ENCODE data around the gene GADD45B. TPM values are rescaled to one million over a fixed set of nuclear protein-coding genes. Genes with fewer than 3 reads are reported as not detected.

GADD45B gene
- total RNA-seq, 1 experiment from 2014 or later: 16.2 TPM

DNA sequence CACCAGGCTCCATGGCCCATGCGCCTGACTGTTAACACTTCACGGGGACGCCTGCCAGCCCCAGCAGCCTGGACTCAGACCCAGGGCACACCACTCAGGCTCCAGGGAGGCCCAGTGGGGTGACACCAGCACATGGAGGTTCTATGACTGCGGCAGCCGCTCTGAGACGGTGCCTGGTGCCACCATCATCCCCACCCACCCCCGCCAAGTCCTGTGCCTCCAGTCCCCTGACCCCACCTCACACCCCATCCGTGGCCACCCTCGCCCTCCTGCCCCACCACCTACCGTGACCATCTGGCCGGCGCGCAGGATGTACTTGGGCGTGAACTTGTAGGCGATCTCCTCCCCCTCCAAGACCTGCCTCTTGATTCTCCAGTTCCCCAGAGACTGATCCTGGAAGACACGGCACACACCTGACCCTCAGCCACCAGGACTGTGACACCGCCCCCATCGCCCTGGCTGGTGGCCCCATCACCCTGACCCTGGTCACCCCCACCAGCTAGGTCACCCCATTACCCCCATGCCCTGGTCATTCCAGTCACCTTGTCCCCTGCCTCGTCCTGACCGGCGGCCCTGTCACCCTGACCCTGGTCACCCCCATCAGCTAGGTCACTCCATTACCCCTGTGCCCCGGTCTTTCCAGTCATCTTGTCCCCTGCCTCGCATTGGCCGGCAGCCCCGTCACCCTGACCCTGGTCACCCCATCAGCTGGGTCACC, 43.6 kb upstream of the GADD45B start:
- no peaks in the 10 kb centered on the region for H3K79me1 ChIP-seq (ENCODE audit: insufficient read depth, low read depth, low read length, poor library complexity, severe bottlenecking)
- no peak overlapping the region for H4K8ac ChIP-seq (replicated peaks; ENCODE audit: insufficient read length, low read depth, low read length)
- no peaks in the 10 kb centered on the region for H3K27me3 ChIP-seq (ENCODE audit: insufficient read depth, low read length)
- Mint-ChIP-seq H3K27me3 (ENCODE audit: low read depth) (peaks cover 2% of the 10 kb centered on the region), H3K9me3 (no peaks in the 10 kb centered on the region), H3K27ac (no peak overlapping the region; a peak in 1 of 7 replicates), H3K4me3 (no peak overlapping the region), H3K36me3 (ENCODE audit: insufficient read depth in 1 of 3, low read depth in 3 of 3) (peaks cover 13 to 48% (median 42%) of the 10 kb centered on the region in 3 experiments; a peak in 6 of 7 replicates), H3K4me1 (peaks cover 14 to 19% of the 10 kb centered on the region in 2 experiments)
- no CpG with 5 or more reads among the region's 25 CpGs for WGBS (ENCODE audit: extremely low coverage, insufficient read length, low lambda C conversion rate)
- H3K9me3 ChIP-seq (ENCODE audit: control insufficient read depth, low read depth, low read length): no peaks in the 10 kb centered on the region
- no peak for TF ChIP-seq CTCF (conservative IDR thresholded peaks at IDR 0.05)
- H4K5ac ChIP-seq (ENCODE audit: insufficient read length, low read depth, low read length): no peak overlapping the region
- no peak overlapping the region for H3K27ac ChIP-seq (ENCODE audit: insufficient read length, low read depth, low read length)
- H3K14ac ChIP-seq (ENCODE audit: insufficient read depth, low read length): no peak overlapping the region
- no peak overlapping the region for H3K23ac ChIP-seq (ENCODE audit: insufficient read length, low read depth, low read length)
- no peaks in the 10 kb centered on the region for H3K23me2 ChIP-seq (ENCODE audit: insufficient read length, low read depth, low read length, poor library complexity, severe bottlenecking)
- H3K4me2 ChIP-seq (ENCODE audit: insufficient read depth, insufficient read length, low read length): no peak overlapping the region
- H3K9ac ChIP-seq (ENCODE audit: extremely low read depth, insufficient read length, low read length): no peak overlapping the region
- H2AK5ac ChIP-seq (ENCODE audit: insufficient read length, low read length): no peak overlapping the region
- no peak overlapping the region for H4K91ac ChIP-seq (ENCODE audit: insufficient read length, low read depth, low read length)
- no peak overlapping the region for H2AFZ ChIP-seq (ENCODE audit: low read length)
- H2BK120ac ChIP-seq (ENCODE audit: low read depth, low read length, poor library complexity, severe bottlenecking): no peak overlapping the region
- no peak overlapping the region for H2BK12ac ChIP-seq (ENCODE audit: insufficient read length, low read depth, low read length)
- H3K4me1 ChIP-seq (ENCODE audit: insufficient read depth, low read length): no peaks in the 10 kb centered on the region; the same call in 1 of the 2 replicates
- H3T11ph ChIP-seq (ENCODE audit: low read length): no peak overlapping the region
- no peak overlapping the region for H2BK5ac ChIP-seq (ENCODE audit: insufficient read length, low read length)
- H3K4ac ChIP-seq (ENCODE audit: low read depth, low read length): no peak overlapping the region
- no peak overlapping the region for H3K56ac ChIP-seq (ENCODE audit: insufficient read length, low read depth, low read length)
- H3K18ac ChIP-seq (ENCODE audit: insufficient read length, low read depth, low read length): no peak overlapping the region
- no peaks in the 10 kb centered on the region for H4K20me1 ChIP-seq (ENCODE audit: control insufficient read depth, insufficient read depth, insufficient read length)
- H3K79me2 ChIP-seq (ENCODE audit: insufficient read depth, low read length): no peaks in the 10 kb centered on the region
- H2BK15ac ChIP-seq (ENCODE audit: low read depth, low read length): no peak overlapping the region
- DNase-seq: no peak
- no peak overlapping the region for H2BK20ac ChIP-seq (ENCODE audit: low read depth, low read length, poor library complexity, severe bottlenecking)

Data from H9 (cell line).